ENCODE measurements around the gene DSTN.

GRCh38 chr20:17594443-17594842 lies 24.6 kb downstream of the DSTN start:
- TF ChIP-seq, protein P1, sequence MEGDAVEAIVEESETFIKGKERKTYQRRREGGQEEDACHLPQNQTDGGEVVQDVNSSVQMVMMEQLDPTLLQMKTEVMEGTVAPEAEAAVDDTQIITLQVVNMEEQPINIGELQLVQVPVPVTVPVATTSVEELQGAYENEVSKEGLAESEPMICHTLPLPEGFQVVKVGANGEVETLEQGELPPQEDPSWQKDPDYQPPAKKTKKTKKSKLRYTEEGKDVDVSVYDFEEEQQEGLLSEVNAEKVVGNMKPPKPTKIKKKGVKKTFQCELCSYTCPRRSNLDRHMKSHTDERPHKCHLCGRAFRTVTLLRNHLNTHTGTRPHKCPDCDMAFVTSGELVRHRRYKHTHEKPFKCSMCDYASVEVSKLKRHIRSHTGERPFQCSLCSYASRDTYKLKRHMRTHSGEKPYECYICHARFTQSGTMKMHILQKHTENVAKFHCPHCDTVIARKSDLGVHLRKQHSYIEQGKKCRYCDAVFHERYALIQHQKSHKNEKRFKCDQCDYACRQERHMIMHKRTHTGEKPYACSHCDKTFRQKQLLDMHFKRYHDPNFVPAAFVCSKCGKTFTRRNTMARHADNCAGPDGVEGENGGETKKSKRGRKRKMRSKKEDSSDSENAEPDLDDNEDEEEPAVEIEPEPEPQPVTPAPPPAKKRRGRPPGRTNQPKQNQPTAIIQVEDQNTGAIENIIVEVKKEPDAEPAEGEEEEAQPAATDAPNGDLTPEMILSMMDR (IDR thresholded peaks at IDR 0.05) = no peak
- TF ChIP-seq EZH2 (IDR thresholded peaks at IDR 0.05; ENCODE audit: borderline replicate concordance, insufficient read depth, low read depth, low read length, poor library complexity, severe bottlenecking) = no peak

Measured in B cell (primary cell).